ENCODE results near the gene CFAP99. TPM values are rescaled to one million over a fixed set of nuclear protein-coding genes. Genes with fewer than 3 reads are reported as not detected.

Gene CFAP99
- total and polyA plus RNA-seq, 2 donors (not counting 1 experiment from before 2014, with no cell fraction given), result under 0.01 TPM; not detected in 1

DNA sequence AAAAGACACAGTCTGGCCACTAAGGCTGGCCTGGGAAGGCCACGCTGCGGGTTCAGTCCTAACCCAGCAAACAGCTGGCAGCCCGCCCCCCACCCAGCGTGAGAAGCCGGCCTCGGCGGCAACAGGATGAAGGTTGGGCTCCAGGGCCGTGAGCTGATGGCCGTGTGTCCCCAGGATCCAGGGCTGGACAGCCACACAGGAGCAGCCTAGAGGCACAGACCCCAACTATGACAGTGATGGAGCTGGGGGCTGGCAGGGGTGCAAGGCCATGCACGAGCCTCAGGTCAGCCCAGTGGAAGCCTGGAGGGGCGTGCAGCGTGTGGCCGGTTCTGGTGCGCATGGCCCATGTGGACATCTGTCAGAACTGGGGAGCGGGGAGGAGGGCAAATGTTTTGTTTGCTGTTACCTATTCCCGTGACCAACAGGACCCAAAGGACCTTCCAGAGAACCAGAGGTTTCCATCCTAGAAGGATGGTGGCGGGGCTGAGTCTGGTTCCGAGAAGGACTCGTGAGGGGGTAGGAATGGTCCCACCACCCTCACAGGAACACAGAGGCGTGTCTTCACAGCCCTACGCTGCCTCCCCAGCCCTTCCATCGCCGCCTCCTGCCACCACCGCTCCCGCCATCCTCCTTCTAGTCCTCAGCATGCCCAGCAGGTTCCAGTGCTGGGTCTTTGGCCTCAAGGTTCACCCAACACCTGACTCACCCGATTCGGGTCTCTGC is 46.8 kb upstream of the CFAP99 start:
- H3K9ac ChIP-seq (ENCODE audit: insufficient read depth, low read length), result no peak overlapping the region
- H3K36me3 ChIP-seq (ENCODE audit: control insufficient read depth, insufficient read depth, low read length), result no peaks in the 10 kb centered on the region
- no peak overlapping the region for H3K4me2 ChIP-seq (ENCODE audit: extremely low read depth, insufficient read depth, low read length)
- H2AFZ ChIP-seq (ENCODE audit: low read length), result no peak overlapping the region
- no peaks in the 10 kb centered on the region for H3K79me2 ChIP-seq (ENCODE audit: control insufficient read depth, insufficient read depth, low read length)
- no peak for TF ChIP-seq EZH2 (IDR thresholded peaks at IDR 0.05; ENCODE audit: low read length, missing control alignments)
- TF ChIP-seq, protein P1, sequence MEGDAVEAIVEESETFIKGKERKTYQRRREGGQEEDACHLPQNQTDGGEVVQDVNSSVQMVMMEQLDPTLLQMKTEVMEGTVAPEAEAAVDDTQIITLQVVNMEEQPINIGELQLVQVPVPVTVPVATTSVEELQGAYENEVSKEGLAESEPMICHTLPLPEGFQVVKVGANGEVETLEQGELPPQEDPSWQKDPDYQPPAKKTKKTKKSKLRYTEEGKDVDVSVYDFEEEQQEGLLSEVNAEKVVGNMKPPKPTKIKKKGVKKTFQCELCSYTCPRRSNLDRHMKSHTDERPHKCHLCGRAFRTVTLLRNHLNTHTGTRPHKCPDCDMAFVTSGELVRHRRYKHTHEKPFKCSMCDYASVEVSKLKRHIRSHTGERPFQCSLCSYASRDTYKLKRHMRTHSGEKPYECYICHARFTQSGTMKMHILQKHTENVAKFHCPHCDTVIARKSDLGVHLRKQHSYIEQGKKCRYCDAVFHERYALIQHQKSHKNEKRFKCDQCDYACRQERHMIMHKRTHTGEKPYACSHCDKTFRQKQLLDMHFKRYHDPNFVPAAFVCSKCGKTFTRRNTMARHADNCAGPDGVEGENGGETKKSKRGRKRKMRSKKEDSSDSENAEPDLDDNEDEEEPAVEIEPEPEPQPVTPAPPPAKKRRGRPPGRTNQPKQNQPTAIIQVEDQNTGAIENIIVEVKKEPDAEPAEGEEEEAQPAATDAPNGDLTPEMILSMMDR (conservative IDR thresholded peaks at IDR 0.05 in 1 of 2, IDR thresholded peaks at IDR 0.05 in 1 of 2; ENCODE audit: low read depth in 1 of 2, low read length in 2 of 2), result no peak
- no peaks in the 10 kb centered on the region for H3K4me1 ChIP-seq (ENCODE audit: control insufficient read depth, extremely low read depth, insufficient read depth, low read length)
- no peaks in the 10 kb centered on the region for H3K27me3 ChIP-seq (ENCODE audit: control insufficient read depth, insufficient read depth, low read length)
- H4K20me1 ChIP-seq (ENCODE audit: control insufficient read depth, extremely low read depth, insufficient read depth, low read length), result no peaks in the 10 kb centered on the region
- H3K4me3 ChIP-seq (replicated peaks in 1 of 4; ENCODE audit: control extremely low read depth in 1 of 4, insufficient read depth in 1 of 4, low read depth in 3 of 4, low read length in 4 of 4), result no peak overlapping the region
- H3K9me3 ChIP-seq (ENCODE audit: control insufficient read depth, insufficient read depth, low read depth, low read length), result no peaks in the 10 kb centered on the region
- no peak for DNase-seq (ENCODE audit: low read depth in 2 of 2)
- H3K27ac ChIP-seq (ENCODE audit: insufficient read depth, low read length), result no peak overlapping the region

DNA sequence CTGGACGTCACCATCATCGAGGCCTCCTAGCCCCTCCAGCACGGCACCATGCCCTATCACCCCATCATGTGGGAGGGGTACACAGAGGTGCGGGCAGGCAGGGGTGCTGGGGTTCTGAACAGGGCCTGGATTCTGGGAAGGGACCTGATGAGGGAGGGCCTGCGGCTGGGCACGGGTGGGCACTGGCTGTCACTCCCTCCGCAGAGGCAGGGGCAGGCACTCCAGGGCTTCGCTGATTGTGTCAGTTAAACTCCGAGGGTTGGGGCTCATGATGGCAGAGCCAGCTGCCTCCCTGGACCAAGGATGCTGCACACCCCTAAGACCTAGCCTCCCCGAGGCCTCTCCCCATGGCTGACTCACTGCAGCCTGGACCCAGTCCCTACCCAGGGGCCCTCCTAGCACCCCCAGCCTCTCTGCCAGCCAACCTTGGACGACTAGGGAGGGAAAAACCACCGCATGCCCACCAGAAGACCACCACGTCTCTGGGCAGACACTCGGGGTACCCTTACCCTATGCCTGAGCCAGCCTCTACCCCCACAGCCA is 46.2 kb upstream of the CFAP99 start:
- Histone ChIP-seq H2AFZ (ENCODE audit: low read length) (no peak overlapping the region), H3K4me3 (replicated peaks in 1 of 4; ENCODE audit: control extremely low read depth in 1 of 4, insufficient read depth in 1 of 4, low read depth in 3 of 4, low read length in 4 of 4) (no peak overlapping the region), H3K27me3 (ENCODE audit: control insufficient read depth, insufficient read depth, low read length) (no peaks in the 10 kb centered on the region), H3K9me3 (ENCODE audit: control insufficient read depth, insufficient read depth, low read depth, low read length) (no peaks in the 10 kb centered on the region), H3K36me3 (ENCODE audit: control insufficient read depth, insufficient read depth, low read length) (no peaks in the 10 kb centered on the region), H3K9ac (ENCODE audit: insufficient read depth, low read length) (no peak overlapping the region), H3K27ac (ENCODE audit: insufficient read depth, low read length) (no peak overlapping the region), H3K4me1 (ENCODE audit: control insufficient read depth, extremely low read depth, insufficient read depth, low read length) (no peaks in the 10 kb centered on the region), H4K20me1 (ENCODE audit: control insufficient read depth, extremely low read depth, insufficient read depth, low read length) (no peaks in the 10 kb centered on the region), H3K79me2 (ENCODE audit: control insufficient read depth, insufficient read depth, low read length) (no peaks in the 10 kb centered on the region), H3K4me2 (ENCODE audit: extremely low read depth, insufficient read depth, low read length) (no peak overlapping the region)
- TF ChIP-seq, protein P1 (conservative IDR thresholded peaks at IDR 0.05 in 1 of 2, IDR thresholded peaks at IDR 0.05 in 1 of 2; ENCODE audit: low read depth in 1 of 2, low read length in 2 of 2), result no peak
- TF ChIP-seq EZH2 (IDR thresholded peaks at IDR 0.05; ENCODE audit: low read length, missing control alignments), result no peak
- DNase-seq (ENCODE audit: low read depth in 2 of 2), result no peak

DNA sequence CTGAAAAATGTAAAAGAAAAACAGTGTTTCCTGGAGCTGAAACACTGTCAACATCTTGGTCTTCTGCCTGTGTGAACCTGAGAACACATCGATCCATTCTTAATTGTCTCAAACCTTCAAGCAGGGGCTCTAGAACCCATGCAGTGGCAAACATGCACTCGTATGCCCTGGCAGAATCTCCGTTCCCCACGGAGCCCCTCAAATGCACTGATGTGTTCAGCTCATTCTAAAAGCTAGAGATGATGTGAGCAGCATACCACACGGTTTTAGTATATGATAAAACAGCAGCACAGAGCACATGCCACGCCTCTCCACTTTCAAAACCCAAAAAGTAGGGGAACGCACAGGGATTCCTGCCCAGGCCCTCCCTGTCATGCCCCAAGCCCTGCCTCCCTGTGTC is 45.2 kb upstream of the CFAP99 start:
- Histone ChIP-seq H4K20me1 (ENCODE audit: control insufficient read depth, extremely low read depth, insufficient read depth, low read length) (no peaks in the 10 kb centered on the region), H3K36me3 (ENCODE audit: control insufficient read depth, insufficient read depth, low read length) (no peaks in the 10 kb centered on the region), H3K4me2 (ENCODE audit: extremely low read depth, insufficient read depth, low read length) (no peak overlapping the region), H2AFZ (ENCODE audit: low read length) (no peak overlapping the region), H3K9me3 (ENCODE audit: control insufficient read depth, insufficient read depth, low read depth, low read length) (no peaks in the 10 kb centered on the region), H3K27me3 (ENCODE audit: control insufficient read depth, insufficient read depth, low read length) (no peaks in the 10 kb centered on the region), H3K27ac (ENCODE audit: insufficient read depth, low read length) (no peak overlapping the region), H3K4me1 (ENCODE audit: control insufficient read depth, extremely low read depth, insufficient read depth, low read length) (no peaks in the 10 kb centered on the region), H3K4me3 (replicated peaks in 1 of 4; ENCODE audit: control extremely low read depth in 1 of 4, insufficient read depth in 1 of 4, low read depth in 3 of 4, low read length in 4 of 4) (no peak overlapping the region), H3K79me2 (ENCODE audit: control insufficient read depth, insufficient read depth, low read length) (no peaks in the 10 kb centered on the region), H3K9ac (ENCODE audit: insufficient read depth, low read length) (no peak overlapping the region)
- no peak for TF ChIP-seq EZH2 (IDR thresholded peaks at IDR 0.05; ENCODE audit: low read length, missing control alignments)
- TF ChIP-seq, protein P1 (conservative IDR thresholded peaks at IDR 0.05 in 1 of 2, IDR thresholded peaks at IDR 0.05 in 1 of 2; ENCODE audit: low read depth in 1 of 2, low read length in 2 of 2), result no peak
- DNase-seq (ENCODE audit: low read depth in 2 of 2), result no peak

All from fibroblast of lung (primary cell).